ENCODE results near the gene LRRK1.

Gene LRRK1

DNA sequence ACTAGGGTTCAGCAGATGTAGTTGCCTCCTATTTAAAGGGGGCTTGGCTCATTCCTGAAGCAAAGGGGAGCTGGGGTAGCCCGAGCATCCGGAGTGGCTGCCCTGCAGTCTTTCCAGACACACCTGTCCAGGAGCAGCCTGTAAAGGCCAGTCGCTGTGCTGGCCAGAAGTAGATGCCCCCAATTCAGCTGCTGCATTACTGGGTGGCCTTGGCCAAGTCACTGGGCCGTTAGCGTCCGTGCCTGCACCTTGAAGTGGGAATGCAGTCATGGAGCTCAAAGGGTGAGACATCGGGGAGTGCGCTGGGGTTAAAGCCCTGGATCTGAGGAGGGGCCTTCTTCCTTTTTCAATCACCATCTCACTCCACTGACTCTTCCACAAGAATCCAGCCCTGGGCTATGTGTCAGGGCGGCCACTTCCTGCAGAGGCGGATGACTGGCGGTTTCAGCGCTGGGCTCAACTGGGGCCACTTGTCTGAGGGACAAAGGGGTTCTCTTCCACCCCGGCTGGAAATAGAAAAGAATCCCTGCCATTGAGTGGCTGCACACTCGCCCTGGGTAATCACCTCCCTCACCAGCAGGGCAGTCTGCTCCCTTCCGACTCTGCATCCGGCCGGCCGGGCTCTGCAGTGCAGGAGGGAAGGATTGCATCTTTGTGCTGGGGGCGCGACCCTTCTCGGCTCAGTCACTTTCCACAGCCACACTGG, 27.7 kb upstream of the LRRK1 start:
- no peak for DNase-seq

DNA sequence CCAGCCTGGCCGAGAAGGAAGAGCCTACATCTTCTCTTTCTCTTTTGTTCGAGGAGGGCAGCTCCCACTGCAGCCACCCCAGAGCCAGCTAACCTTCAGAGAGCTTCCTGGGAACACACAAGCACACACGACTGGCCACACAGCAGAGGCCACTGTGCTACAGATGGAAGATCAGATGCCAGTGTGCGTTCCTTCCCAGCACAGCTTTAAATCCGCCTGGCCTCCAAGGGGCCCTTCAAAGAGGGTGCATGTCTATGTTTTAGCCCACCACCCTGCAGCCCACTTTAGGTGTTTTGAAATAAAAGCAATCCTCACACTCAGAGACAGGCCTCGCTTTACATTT, 27.2 kb upstream of the LRRK1 start:
- DNase-seq = no peak

DNA sequence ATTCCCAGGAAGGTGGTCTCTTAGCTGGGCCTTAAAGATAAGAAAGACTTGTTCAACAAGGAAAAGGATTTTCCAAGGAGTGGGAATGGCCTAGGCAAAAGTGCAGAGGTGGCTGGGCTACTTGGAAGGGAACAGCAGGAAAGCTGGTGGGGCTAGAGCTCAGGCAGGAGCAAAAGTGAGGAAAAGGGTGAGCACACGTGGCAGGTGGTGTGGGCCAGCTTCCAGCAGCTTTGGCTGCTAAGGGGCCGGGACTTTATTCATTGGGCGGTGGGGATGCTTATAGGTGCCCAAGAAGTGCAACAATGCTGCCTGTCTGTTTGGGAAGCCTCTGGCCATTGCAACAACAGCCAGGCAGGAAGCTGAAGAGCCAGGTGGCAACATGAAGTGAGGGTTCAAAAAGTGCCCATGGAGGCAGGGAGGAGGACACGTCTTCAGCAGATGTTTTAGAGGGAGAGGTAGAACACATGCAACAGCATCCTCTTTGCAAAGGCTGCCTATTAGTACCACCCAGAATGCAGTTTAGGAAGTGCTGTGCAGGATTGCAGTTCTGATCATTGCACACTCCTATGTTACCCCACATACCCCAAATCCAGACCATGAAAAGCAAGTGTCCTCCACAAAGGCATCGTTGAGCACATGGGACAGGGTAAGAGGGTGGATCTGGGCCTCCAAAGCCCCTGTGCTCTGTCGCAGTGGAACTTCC, 25.7 kb upstream of the LRRK1 start:
- DNase-seq = no peak

GRCh38 chr15:100893964-100894295, 25.2 kb upstream of the LRRK1 start:
- DNase-seq = no peak

- DNase-seq = no peak
These were observed 23.4 kb upstream of the LRRK1 start for GRCh38 chr15:100895721-100896120.

GRCh38 chr15:100897221-100898151, 21.7 kb upstream of the LRRK1 start:
- DNase-seq = no peak

- no peak for DNase-seq
These were observed 21.0 kb upstream of the LRRK1 start for GRCh38 chr15:100898152-100898490.

- no peak for DNase-seq
These were observed 20.3 kb upstream of the LRRK1 start for GRCh38 chr15:100898661-100899462.

DNA sequence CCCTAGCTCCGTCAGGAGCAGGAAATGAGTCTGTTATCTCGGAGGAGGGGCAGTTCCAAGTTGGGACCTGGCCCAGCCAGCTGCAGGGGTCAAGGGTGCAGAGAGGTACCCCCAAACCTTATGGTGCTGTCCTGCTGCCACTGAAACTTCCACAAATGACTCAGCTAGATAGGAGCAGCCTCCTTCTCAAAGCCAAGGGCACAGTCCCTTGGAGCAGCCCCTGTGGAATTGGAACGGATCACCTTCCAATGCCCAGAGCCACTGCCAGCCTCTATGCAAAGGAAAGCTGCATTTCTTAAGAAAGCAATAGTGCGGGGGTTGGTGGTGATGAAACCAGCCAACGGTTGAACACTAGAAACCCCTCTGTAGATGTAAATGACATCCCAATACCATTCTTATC, 19.6 kb upstream of the LRRK1 start:
- DNase-seq = no peak

GRCh38 chr15:100900136-100900794, 18.9 kb upstream of the LRRK1 start:
- DNase-seq = no peak

GRCh38 chr15:100900795-100901169, 18.4 kb upstream of the LRRK1 start:
- DNase-seq = no peak

- DNase-seq = no peak
These were observed 17.9 kb upstream of the LRRK1 start for GRCh38 chr15:100901296-100901695.

DNA sequence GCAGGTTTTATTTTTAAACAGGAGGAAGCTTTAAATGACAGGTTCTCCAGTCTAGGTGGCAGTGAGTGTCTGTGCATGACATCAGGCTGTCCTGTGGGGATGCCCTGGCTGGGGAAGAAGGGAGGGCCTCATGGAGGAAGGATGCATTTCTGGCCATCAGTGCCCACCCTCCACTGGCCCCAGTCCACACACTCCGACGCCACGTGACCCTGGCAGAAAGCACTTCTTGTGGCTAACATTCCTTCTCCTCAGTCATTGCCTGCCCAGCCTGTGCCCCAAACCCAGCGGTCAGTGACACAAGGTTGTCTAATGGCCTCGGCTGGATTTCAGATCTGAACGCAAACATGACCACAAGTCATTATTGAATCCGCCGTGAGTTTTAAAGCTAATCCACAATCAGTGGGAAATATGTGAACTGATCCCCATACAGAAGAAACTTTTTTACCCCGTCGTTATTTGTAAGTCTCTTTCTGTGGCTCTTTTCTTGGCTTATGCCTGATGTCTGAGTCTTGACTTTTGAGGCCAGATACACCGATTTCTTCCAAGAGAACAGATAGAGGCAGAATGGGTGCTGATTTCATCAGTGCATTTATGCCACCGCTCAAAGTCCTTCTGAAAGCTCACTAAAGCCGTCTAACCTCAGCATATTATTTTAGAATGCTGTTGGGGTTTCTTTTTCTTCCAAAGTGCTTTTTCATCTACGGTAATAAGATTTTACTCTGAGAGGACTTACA, 17.3 kb upstream of the LRRK1 start:
- no peak for DNase-seq

DNA sequence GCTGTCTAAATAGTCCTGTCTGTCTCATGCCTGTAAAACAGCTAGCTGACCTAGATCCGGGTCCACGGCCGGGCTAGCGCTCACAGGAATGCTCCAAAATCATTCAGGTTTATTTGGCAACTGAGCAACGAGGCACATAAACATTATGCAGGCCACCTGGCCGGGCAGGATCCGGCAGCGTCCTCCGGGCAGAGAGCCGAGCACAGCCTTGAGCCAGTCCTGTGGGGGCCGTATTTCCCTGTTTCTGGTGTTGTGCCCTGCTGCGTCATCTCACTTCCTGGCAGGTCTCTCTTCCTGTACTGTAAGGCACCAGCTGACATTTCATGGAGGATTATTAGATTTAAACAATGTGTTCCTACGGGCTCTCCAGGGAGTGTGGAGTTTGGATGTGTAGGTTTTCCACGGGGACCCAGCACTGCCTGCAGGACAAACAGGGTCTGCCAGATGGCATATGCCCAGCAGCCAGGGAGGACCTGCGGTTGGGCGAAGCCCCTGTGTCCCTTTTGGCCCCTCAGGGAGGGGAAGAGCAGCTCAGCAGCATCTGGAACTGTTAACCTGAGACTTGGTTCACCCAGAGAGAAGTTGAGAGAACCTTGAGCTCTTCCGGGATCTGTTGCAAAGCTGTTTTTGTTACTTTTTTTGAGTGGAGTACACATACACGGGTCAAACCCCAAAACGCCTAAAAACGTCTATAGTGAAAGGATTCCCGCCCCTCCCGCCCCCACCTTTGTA, 16.6 kb upstream of the LRRK1 start:
- DNase-seq = no peak

GRCh38 chr15:100903168-100903554, 16.0 kb upstream of the LRRK1 start:
- DNase-seq = no peak

DNA sequence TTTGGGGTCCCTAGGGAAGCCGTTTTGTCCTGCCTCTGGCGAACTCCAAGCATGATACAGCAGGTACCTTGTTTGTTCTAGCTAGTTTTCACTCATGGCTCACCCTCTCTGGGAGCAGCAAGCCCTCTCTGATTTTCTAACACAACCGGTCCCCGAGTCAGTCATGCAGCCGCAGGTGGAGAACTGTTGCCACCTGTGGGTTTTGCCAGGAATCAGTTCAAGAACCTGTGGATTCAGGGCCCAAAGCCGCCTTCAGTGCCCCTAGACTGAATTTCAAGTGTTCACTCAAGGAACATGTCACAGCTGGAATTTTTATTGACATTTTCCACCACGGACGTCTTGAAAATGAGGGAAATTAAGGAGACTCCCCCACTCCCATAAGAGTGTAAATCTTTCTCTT, 13.3 kb upstream of the LRRK1 start:
- DNase-seq = no peak

GRCh38 chr15:100908466-100908865, 10.7 kb upstream of the LRRK1 start:
- DNase-seq = no peak

GRCh38 chr15:100909565-100909964, 9.6 kb upstream of the LRRK1 start:
- DNase-seq = no peak

- no peak for DNase-seq
These were observed 8.9 kb upstream of the LRRK1 start for GRCh38 chr15:100909989-100910955.

DNA sequence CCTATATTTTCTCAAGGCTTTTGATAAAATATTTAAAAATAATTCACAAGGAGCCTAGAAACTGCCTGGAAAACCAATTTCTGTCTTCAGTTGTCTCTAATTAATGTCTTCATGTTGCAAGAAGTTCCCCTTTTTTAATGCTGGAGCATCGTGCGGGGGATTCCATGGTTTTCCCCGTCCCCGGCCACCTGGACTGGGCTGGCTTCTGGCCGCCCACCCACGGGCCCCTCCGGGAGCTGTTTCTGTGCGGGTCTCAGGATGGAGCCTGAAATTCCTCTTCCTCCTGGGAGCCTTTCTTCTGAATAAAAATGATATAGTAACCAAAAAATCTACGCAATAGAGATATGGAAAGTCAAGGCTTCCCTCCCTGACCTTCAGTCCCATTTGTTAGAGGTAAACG, 8.1 kb upstream of the LRRK1 start:
- no peak for DNase-seq

Data from SIG-M5 (cell line).